CD4-positive, alpha-beta T cell (primary cell): ENCODE results near the gene MVB12A. TPM values are rescaled to one million over a fixed set of nuclear protein-coding genes. Genes with fewer than 3 reads are reported as not detected.

Experiments
- ATAC-seq: fragments of 200-7000 bp; cut with Tn5 transposase; one replicate; pipeline ENCODE4 v1.10.0; 2022; ENCODE audit warnings: mild to moderate bottlenecking; ENCODE audit not compliant: poor library complexity
- CTCF ChIA-PET: fragments of 350-600 bp; sonication (Branson Sonifier 250); formaldehyde crosslinking; loops from one replicate; lab custom pipeline; 2021; ENCODE audit warnings: antibody characterized with exemption, inconsistent platforms; lab: Charles Lee
- POLR2A ChIA-PET: fragments of 350-600 bp; sonication (Branson Sonifier 250); formaldehyde crosslinking; loops from one replicate; lab custom pipeline; 2021; ENCODE audit warnings: antibody characterized with exemption, inconsistent platforms; lab: Charles Lee
- DNase-seq, 14 experiments: peaks; one replicate each; pipeline ENCODE4 v3.0.0-alpha.2; 2013 to 2020; ENCODE audit warnings: mixed read lengths in 2 of 14
- H3K27ac ChIP-seq, 2 donors: one replicate each; pipeline versions ENCODE4 v1.5.1 to v1.7.0; 2013; ENCODE audit warnings: low read length in 2 of 2, low read depth in 1 of 2, mild to moderate bottlenecking in 1 of 2
- H3K27me3 ChIP-seq, 2 experiments: 1 replicate in 1 of 2; 2 replicates in 1 of 2; pipeline versions ENCODE4 v1.6.1 to v1.7.0; 2013; ENCODE audit warnings: low read length in 2 of 2, control low read depth in 1 of 2, mild to moderate bottlenecking in 1 of 2, moderate library complexity in 1 of 2; ENCODE audit not compliant: insufficient read depth in 2 of 2, control insufficient read depth in 1 of 2
- H3K36me3 ChIP-seq: one replicate; pipeline ENCODE4 v1.6.1; 2013; ENCODE audit warnings: low read length, control low read depth; ENCODE audit not compliant: insufficient read depth
- H3K4me1 ChIP-seq: one replicate; pipeline ENCODE4 v1.6.1; 2013; ENCODE audit warnings: low read length, control low read depth; ENCODE audit not compliant: insufficient read depth
- H3K4me3 ChIP-seq: one replicate; pipeline ENCODE4 v1.5.1; 2013; ENCODE audit warnings: mild to moderate bottlenecking, low read length, moderate library complexity
- H3K9me3 ChIP-seq, 2 experiments: 1 replicate in 1 of 2; 2 replicates in 1 of 2; pipeline versions ENCODE4 v1.6.1 to v1.7.0; 2013; ENCODE audit warnings: low read length in 2 of 2, mild to moderate bottlenecking in 2 of 2, control low read depth in 1 of 2, moderate library complexity in 1 of 2; ENCODE audit not compliant: control insufficient read depth in 1 of 2, insufficient read depth in 1 of 2
- H3K27ac Mint-ChIP-seq: one replicate; pipeline ENCODE4 v1.8.0; 2020; ENCODE audit warnings: mixed read lengths
- H3K27me3 Mint-ChIP-seq: one replicate; pipeline ENCODE4 v1.8.0; 2021; ENCODE audit warnings: mixed read lengths
- H3K36me3 Mint-ChIP-seq: one replicate; pipeline ENCODE4 v1.8.0; 2021; ENCODE audit warnings: low read depth, mixed read lengths
- H3K4me1 Mint-ChIP-seq: one replicate; pipeline ENCODE4 v1.8.0; 2021; ENCODE audit warnings: low read depth, mixed read lengths
- H3K4me3 Mint-ChIP-seq: one replicate; pipeline ENCODE4 v1.8.0; 2020; ENCODE audit warnings: mild to moderate bottlenecking, mixed read lengths
- H3K9me3 Mint-ChIP-seq: one replicate; pipeline ENCODE4 v1.8.0; 2020; ENCODE audit warnings: mixed read lengths
- intact Hi-C, 2 experiments: fragments of 100-400 bp; cut with DNase I in 1 of 2; cut with micrococcal nuclease in 1 of 2; formaldehyde crosslinking; loops; one replicate each; pipeline versions ENCODE4 v1.15.1 to v1.9.0; 2023 to 2025; cut with DNase I, micrococcal nuclease
- total RNA-seq, 174 experiments: library from RNA in 2 of 174; stranded (reverse) in 2 of 174; gene quantifications; one replicate each; pipeline ENCODE4 v1.2.3 and lab custom pipeline; 2021 to 2026
- TF ChIP-seq, protein P1 (sequence below): fragments of 200-600 bp; IDR thresholded peaks from one replicate; pipeline ENCODE4 v1.8.0; 2022; ENCODE audit warnings: antibody characterized with exemption, mild to moderate bottlenecking

Gene MVB12A
- total RNA-seq, 2 experiments from 2014 or later: 9.8 to 10.7 TPM

DNA sequence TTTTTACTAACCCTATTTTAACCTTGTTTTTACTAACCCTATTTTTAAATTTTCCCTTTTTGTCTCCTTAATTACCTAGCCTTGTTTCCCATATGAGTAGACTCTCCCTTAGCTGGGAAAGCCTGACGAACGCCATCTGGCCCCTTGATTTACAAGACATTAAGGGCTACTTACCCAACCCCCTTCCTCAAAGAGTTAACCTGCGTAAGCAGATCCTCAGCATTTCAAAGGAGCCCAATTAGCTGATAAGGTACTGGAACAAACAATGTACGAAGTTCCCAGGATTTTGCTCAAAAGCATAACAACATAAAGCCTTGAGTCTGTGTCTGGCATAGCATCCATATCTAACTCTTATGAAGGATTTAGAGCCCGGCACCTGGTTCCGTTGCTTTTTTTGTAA lies 4.7 kb upstream of the MVB12A start:
- intact Hi-C loops: no loop called here
- ChIA-PET POLR2A (interaction anchor here (1.3 kb wide), 1 partner anchor 9 kb away, joined by 4 read pairs; no protein-coding TSS in a partner anchor), CTCF (no interaction called here)
- Histone ChIP-seq H3K4me3 (no peak overlapping the region), H3K36me3 (peaks cover 43% of the 10 kb centered on the region), H3K27me3 (no peaks in the 10 kb centered on the region), H3K9me3 (no peaks in the 10 kb centered on the region), H3K4me1 (peaks cover 10% of the 10 kb centered on the region), H3K27ac (no peak overlapping the region)
- H3K27ac Mint-ChIP-seq: no peak overlapping the region
- peaks cover 9% of the 10 kb centered on the region for H3K4me1 Mint-ChIP-seq
- H3K27me3 Mint-ChIP-seq: no peaks in the 10 kb centered on the region
- no peak overlapping the region for H3K4me3 Mint-ChIP-seq
- ATAC-seq: no peak
- H3K9me3 Mint-ChIP-seq: no peaks in the 10 kb centered on the region
- TF ChIP-seq, protein P1, sequence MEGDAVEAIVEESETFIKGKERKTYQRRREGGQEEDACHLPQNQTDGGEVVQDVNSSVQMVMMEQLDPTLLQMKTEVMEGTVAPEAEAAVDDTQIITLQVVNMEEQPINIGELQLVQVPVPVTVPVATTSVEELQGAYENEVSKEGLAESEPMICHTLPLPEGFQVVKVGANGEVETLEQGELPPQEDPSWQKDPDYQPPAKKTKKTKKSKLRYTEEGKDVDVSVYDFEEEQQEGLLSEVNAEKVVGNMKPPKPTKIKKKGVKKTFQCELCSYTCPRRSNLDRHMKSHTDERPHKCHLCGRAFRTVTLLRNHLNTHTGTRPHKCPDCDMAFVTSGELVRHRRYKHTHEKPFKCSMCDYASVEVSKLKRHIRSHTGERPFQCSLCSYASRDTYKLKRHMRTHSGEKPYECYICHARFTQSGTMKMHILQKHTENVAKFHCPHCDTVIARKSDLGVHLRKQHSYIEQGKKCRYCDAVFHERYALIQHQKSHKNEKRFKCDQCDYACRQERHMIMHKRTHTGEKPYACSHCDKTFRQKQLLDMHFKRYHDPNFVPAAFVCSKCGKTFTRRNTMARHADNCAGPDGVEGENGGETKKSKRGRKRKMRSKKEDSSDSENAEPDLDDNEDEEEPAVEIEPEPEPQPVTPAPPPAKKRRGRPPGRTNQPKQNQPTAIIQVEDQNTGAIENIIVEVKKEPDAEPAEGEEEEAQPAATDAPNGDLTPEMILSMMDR: no peak
- no peak for DNase-seq
- H3K36me3 Mint-ChIP-seq: peaks cover 30% of the 10 kb centered on the region

DNA sequence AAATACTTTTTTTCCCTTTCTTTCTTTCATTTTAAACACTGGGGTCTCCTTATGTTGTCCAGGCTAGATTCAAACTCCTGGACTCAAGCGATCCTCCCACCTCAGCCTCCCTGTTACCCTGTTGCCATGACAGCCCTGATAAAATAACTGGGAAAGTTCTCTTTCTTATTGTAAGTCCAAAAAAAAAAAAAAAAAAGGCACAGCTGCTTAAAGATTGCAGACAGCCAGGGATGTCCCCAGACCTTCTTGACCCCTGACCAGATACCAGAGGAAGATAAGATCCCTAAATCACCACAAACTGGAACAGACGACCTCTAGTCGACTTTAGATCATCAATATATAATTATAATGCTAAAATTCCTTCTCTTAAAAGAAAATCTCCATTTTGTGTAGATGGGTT lies 1.1 kb upstream of the MVB12A start:
- Histone ChIP-seq H3K4me1 (peaks cover 18% of the 10 kb centered on the region), H3K9me3 (no peaks in the 10 kb centered on the region), H3K4me3 (no peak overlapping the region), H3K27me3 (no peaks in the 10 kb centered on the region), H3K27ac (no peak overlapping the region), H3K36me3 (peaks cover 31% of the 10 kb centered on the region)
- ChIA-PET CTCF (interaction anchor here (1.4 to 2.8 kb wide), 3 partner anchors 27 to 48 kb away, joined by 3 to 8 read pairs (median 8); no protein-coding TSS in a partner anchor), POLR2A (interaction anchor here (0.7 to 1.9 kb wide), 7 partner anchors 13 to 301 kb away, joined by 3 to 26 read pairs (median 5); partner anchors contain the start of genes BST2, GTPBP3 and MAP1S)
- Mint-ChIP-seq H3K27ac (peak overlapping the region; percentile 80), H3K27me3 (no peaks in the 10 kb centered on the region), H3K9me3 (no peaks in the 10 kb centered on the region), H3K4me3 (peak overlapping the region; percentile 94), H3K36me3 (peaks cover 23% of the 10 kb centered on the region), H3K4me1 (peaks cover 19% of the 10 kb centered on the region)
- TF ChIP-seq, protein P1: no peak
- DNase-seq (no peak), ATAC-seq (no peak)
- intact Hi-C loops: loop anchor here in 1 of 2 experiments (1.0 kb wide), 1 partner anchor 81 kb away; the partner anchor contains the start of gene GTPBP3

DNA sequence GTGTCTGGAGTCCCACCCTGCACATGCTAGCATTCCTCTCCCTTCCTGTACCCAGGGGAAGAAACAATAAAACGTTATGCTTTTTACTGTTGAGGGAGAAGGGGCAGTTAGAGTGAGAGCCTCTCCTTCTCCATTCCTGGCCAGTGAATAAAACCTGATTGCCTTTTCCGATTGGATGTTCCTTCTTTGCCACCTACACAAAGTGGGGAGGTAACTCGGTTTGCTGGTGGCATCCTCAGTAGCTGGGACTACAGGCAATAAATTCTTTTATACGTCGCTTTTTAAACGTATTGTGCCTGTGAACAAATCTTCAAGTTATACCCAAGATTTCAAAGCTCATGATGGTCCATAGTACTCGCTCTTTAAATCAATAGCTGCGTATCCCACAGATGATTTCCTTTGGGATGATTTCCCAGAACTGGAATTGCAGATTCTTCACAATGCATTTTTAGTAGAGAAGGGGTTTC lies 660 bp upstream of the MVB12A start:
- H3K4me3 Mint-ChIP-seq: peak overlapping the region; percentile 94
- H3K27me3 Mint-ChIP-seq: no peaks in the 10 kb centered on the region
- peak overlapping the region; percentile 80 for H3K27ac Mint-ChIP-seq
- Histone ChIP-seq H3K36me3 (peaks cover 30% of the 10 kb centered on the region), H3K9me3 (no peaks in the 10 kb centered on the region), H3K27me3 (no peaks in the 10 kb centered on the region), H3K27ac (peak overlapping the region in 1 of 2 donors; percentile 32), H3K4me3 (peak overlapping the region; percentile 84), H3K4me1 (peaks cover 18% of the 10 kb centered on the region)
- H3K4me1 Mint-ChIP-seq: peaks cover 19% of the 10 kb centered on the region
- CTCF ChIA-PET: interaction anchor here (0.6 to 2.8 kb wide), 5 partner anchors 14 to 77 kb away, joined by 3 to 8 read pairs (median 8); partner anchors contain the start of gene BST2
- H3K36me3 Mint-ChIP-seq: peaks cover 23% of the 10 kb centered on the region
- no peaks in the 10 kb centered on the region for H3K9me3 Mint-ChIP-seq
- POLR2A ChIA-PET: interaction anchor here (0.7 to 1.9 kb wide), 21 partner anchors 13 to 440 kb away, joined by 3 to 26 read pairs (median 5); partner anchors contain the start of genes ANO8, BABAM1, BST2 and DDA1
- DNase-seq: peak in 1 of 14 experiments; percentile 7
- intact Hi-C loops: loop anchor here in 1 of 2 experiments (1.0 kb wide), 1 partner anchor 82 kb away; the partner anchor contains the start of gene GTPBP3
- no peak for ATAC-seq
- TF ChIP-seq, protein P1: no peak
